C4-2B (cell line): ENCODE data around the gene CTNNA3.

Source experiments
- H3K27ac ChIP-seq: fragments of 450-650 bp; 2 replicates; pipeline ENCODE4 v1.5.1; 2017
- CTCF ChIP-seq: fragments of 450-650 bp; conservative IDR thresholded peaks from 2 replicates; pipeline ENCODE4 v1.5.1; 2017; ENCODE audit warnings: mild to moderate bottlenecking
- ZFX ChIP-seq: fragments of 450-650 bp; IDR thresholded peaks from 2 replicates; pipeline ENCODE4 v1.6.1; 2017

CTNNA3 gene

GRCh38 chr10:65910209-65910608 is 1785.8 kb downstream of the CTNNA3 start:
- no peak for TF ChIP-seq ZFX
- TF ChIP-seq CTCF, result no peak
- no peak overlapping the region for H3K27ac ChIP-seq

- no peak overlapping the region for H3K27ac ChIP-seq
- TF ChIP-seq CTCF (no peak), ZFX (no peak)
Measured at GRCh38 chr10:65907199-65907712, 1788.7 kb downstream of the CTNNA3 start.

DNA sequence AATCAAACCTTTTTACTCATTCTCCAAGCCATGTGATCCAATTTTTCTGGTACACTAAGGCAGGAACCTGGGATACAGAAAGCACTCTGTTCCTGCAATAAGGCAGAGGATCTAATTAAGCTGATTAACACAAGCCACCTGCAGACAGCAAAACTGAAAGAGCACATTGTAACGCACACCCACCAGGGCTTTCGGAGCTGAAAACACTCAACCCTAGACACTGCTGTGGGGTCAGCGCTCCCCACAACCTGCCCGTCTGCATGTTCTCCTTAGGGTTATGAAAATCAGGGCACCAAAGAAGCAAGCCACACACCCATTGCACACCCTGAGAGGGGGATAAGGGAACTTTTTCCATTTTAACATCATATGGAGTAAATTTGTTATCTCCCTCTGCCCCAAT is 1792.4 kb downstream of the CTNNA3 start:
- no peak overlapping the region for H3K27ac ChIP-seq
- TF ChIP-seq CTCF, result no peak
- TF ChIP-seq ZFX, result no peak

DNA sequence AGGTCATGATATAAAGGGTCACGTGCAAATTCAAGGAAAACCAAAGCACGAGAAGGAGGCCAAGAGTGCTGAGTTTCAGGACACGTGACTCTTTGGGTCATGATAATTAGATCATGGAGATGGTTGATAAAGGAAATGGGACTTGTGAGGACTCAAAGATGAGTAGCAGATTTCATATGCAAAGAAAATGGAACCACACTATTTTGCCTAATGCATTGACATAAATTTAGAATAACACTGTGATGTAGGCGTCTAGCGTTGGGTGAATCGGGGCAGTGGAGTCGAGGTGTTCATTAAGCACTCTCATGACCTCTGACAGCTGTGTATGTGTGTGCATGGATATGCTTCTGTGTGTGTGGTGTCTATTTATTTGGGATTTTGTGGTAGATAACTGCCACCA is 1795.7 kb downstream of the CTNNA3 start:
- TF ChIP-seq ZFX, result no peak
- no peak for TF ChIP-seq CTCF

DNA sequence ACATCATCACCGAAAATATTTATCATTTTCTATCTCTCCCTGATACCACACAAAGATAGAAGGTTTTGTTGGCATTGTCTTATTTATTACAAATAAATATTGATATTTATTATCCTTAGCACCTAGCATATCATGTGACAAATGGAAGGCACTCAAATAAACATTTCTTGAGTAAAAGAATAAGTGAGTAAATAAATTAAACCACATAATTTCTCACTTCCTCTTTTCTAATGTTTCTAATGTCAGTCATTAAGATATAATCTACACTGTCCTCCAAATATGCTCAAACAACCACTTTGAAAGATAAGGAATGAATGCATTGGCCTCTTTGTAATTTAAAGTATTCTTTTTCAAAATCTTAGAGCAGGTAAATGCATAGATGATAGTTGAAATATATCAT is 1797.9 kb downstream of the CTNNA3 start:
- H3K27ac ChIP-seq, result no peak overlapping the region
- no peak for TF ChIP-seq ZFX

More for the DNA sequence above, 1795.7 kb downstream of the CTNNA3 start:
- H3K27ac ChIP-seq, result no peak overlapping the region

GRCh38 chr10:65894961-65895360 is 1801.0 kb downstream of the CTNNA3 start:
- H3K27ac ChIP-seq, result no peak overlapping the region
- no peak for TF ChIP-seq CTCF
- TF ChIP-seq ZFX, result no peak

GRCh38 chr10:65894379-65894778 is 1801.6 kb downstream of the CTNNA3 start:
- H3K27ac ChIP-seq, result no peak overlapping the region
- TF ChIP-seq ZFX (no peak), CTCF (no peak)

DNA sequence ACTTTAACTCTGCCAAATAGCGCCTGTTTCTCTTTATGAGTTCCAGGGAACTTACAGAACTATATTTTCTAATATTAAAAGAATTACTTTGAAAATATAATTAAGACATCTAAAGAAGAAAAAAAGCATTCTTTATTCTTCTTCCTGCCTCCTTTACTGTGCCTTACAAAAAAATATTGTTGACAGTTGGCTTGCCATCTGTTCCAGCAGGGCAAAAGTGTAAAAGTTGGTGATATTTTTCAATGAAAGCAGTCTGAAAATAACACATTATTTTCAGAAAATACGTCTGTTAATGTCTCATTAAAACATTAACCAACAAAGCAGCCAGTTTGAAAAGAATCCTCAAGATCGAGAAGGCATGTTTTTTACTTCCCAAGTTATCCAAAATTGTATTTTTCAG is 1802.3 kb downstream of the CTNNA3 start:
- H3K27ac ChIP-seq, result no peak overlapping the region
- TF ChIP-seq ZFX, result no peak
- no peak for TF ChIP-seq CTCF
